H9 (cell line): ENCODE data around the gene BEND5. TPM values are rescaled to one million over a fixed set of nuclear protein-coding genes. Genes with fewer than 3 reads are reported as not detected.

Experiments
- DNase-seq: peaks from one replicate; pipeline ENCODE4 v3.0.0-alpha.2; 2017
- H2AFZ ChIP-seq: one replicate; pipeline ENCODE4 v1.6.1; 2013; ENCODE audit warnings: mild to moderate bottlenecking, low read length, control low read depth, moderate library complexity
- H2AK5ac ChIP-seq: 2 replicates; pipeline ENCODE4 v1.6.1; 2013; ENCODE audit warnings: low read length, control low read depth, mixed read lengths; ENCODE audit not compliant: insufficient read length
- H2BK120ac ChIP-seq: one replicate; pipeline ENCODE4 v1.6.1; 2013; ENCODE audit warnings: low read depth, mild to moderate bottlenecking, low read length, control low read depth, inconsistent platforms; ENCODE audit not compliant: poor library complexity, severe bottlenecking
- H2BK12ac ChIP-seq: 2 replicates; pipeline ENCODE4 v1.6.1; 2013; ENCODE audit warnings: low read length, control low read depth, mixed read lengths, low read depth; ENCODE audit not compliant: insufficient read length
- H2BK15ac ChIP-seq: 2 replicates; pipeline ENCODE4 v1.6.1; 2013; ENCODE audit warnings: low read depth, low read length, control low read depth
- H2BK20ac ChIP-seq: one replicate; pipeline ENCODE4 v1.6.1; 2013; ENCODE audit warnings: low read depth, mild to moderate bottlenecking, low read length, control low read depth, inconsistent platforms; ENCODE audit not compliant: poor library complexity, severe bottlenecking
- H2BK5ac ChIP-seq: 2 replicates; pipeline ENCODE4 v1.6.1; 2013; ENCODE audit warnings: low read length, control low read depth, mixed read lengths; ENCODE audit not compliant: insufficient read length
- H3K14ac ChIP-seq: 2 replicates; pipeline ENCODE4 v1.6.1; 2013; ENCODE audit warnings: low read length, control low read depth; ENCODE audit not compliant: insufficient read depth
- H3K18ac ChIP-seq: 2 replicates; pipeline ENCODE4 v1.6.1; 2013; ENCODE audit warnings: low read depth, mild to moderate bottlenecking, mixed read lengths, low read length, control low read depth; ENCODE audit not compliant: insufficient read length
- H3K23ac ChIP-seq: 2 replicates; pipeline ENCODE4 v1.6.1; 2013; ENCODE audit warnings: low read length, control low read depth, mixed read lengths, low read depth; ENCODE audit not compliant: insufficient read length
- H3K23me2 ChIP-seq: 2 replicates; pipeline ENCODE4 v1.6.1; 2013; ENCODE audit warnings: low read depth, mild to moderate bottlenecking, mixed read lengths, low read length, control low read depth; ENCODE audit not compliant: insufficient read length, poor library complexity, severe bottlenecking
- H3K27ac ChIP-seq: 2 replicates; pipeline ENCODE4 v1.5.1; 2013; ENCODE audit warnings: low read length, control low read depth, mixed read lengths, low read depth; ENCODE audit not compliant: insufficient read length
- H3K27me3 ChIP-seq: 2 replicates; pipeline ENCODE4 v1.6.1; 2013; ENCODE audit warnings: low read length, control low read depth, inconsistent platforms; ENCODE audit not compliant: insufficient read depth
- H3K4ac ChIP-seq: 2 replicates; pipeline ENCODE4 v1.6.1; 2013; ENCODE audit warnings: low read depth, mild to moderate bottlenecking, control low read depth, inconsistent platforms, low read length, moderate library complexity
- H3K4me1 ChIP-seq: 2 replicates; pipeline ENCODE4 v1.6.1; 2013; ENCODE audit warnings: low read length, control low read depth, inconsistent platforms; ENCODE audit not compliant: insufficient read depth
- H3K4me2 ChIP-seq: 2 replicates; pipeline ENCODE4 v1.6.1; 2013; ENCODE audit warnings: low read length, control low read depth, mixed read lengths; ENCODE audit not compliant: insufficient read length, insufficient read depth
- H3K56ac ChIP-seq: 2 replicates; pipeline ENCODE4 v1.6.1; 2013; ENCODE audit warnings: low read depth, mild to moderate bottlenecking, mixed read lengths, low read length, control low read depth; ENCODE audit not compliant: insufficient read length
- H3K79me1 ChIP-seq: 2 replicates; pipeline ENCODE4 v1.6.1; 2013; ENCODE audit warnings: low read depth, mild to moderate bottlenecking, moderate library complexity, low read length, control low read depth, inconsistent platforms; ENCODE audit not compliant: insufficient read depth, poor library complexity, severe bottlenecking
- H3K79me2 ChIP-seq: 2 replicates; pipeline ENCODE4 v1.6.1; 2013; ENCODE audit warnings: low read length, control low read depth, inconsistent platforms; ENCODE audit not compliant: insufficient read depth
- H3K9ac ChIP-seq: 2 replicates; pipeline ENCODE4 v1.6.1; 2013; ENCODE audit warnings: low read length, control low read depth, mixed read lengths; ENCODE audit not compliant: insufficient read length; ENCODE audit errors: extremely low read depth
- H3K9me3 ChIP-seq: one replicate; pipeline ENCODE4 v1.6.1; 2013; ENCODE audit warnings: low read depth, low read length, inconsistent platforms; ENCODE audit not compliant: control insufficient read depth
- H3T11ph ChIP-seq: one replicate; pipeline ENCODE4 v1.6.1; 2013; ENCODE audit warnings: mild to moderate bottlenecking, low read length, control low read depth, inconsistent platforms
- H4K20me1 ChIP-seq: one replicate; pipeline ENCODE4 v1.6.1; 2013; ENCODE audit not compliant: control insufficient read depth, insufficient read length, insufficient read depth
- H4K5ac ChIP-seq: 2 replicates; pipeline ENCODE4 v1.6.1; 2013; ENCODE audit warnings: low read depth, mild to moderate bottlenecking, mixed read lengths, low read length, control low read depth; ENCODE audit not compliant: insufficient read length
- H4K8ac ChIP-seq: replicated peaks from 2 replicates; pipeline ENCODE4 v1.6.1; 2013; ENCODE audit warnings: low read length, control low read depth, mixed read lengths, low read depth; ENCODE audit not compliant: insufficient read length
- H4K91ac ChIP-seq: 2 replicates; pipeline ENCODE4 v1.6.1; 2013; ENCODE audit warnings: low read depth, mild to moderate bottlenecking, moderate library complexity, mixed read lengths, low read length, control low read depth; ENCODE audit not compliant: insufficient read length
- H3K27ac Mint-ChIP-seq, 3 experiments: 2 replicates in 2 of 3; 3 replicates in 1 of 3; pipeline ENCODE4 v1.8.0; 2020 to 2021; ENCODE audit warnings: mixed read lengths in 3 of 3, mild to moderate bottlenecking in 1 of 3, moderate library complexity in 1 of 3
- H3K27me3 Mint-ChIP-seq: 2 replicates; pipeline ENCODE4 v1.8.0; 2021; ENCODE audit warnings: low read depth, mild to moderate bottlenecking, moderate library complexity, mixed read lengths
- H3K36me3 Mint-ChIP-seq, 3 experiments: 2 replicates in 2 of 3; 3 replicates in 1 of 3; pipeline ENCODE4 v1.8.0; 2020 to 2021; ENCODE audit warnings: low read depth in 3 of 3, mixed read lengths in 3 of 3; ENCODE audit not compliant: insufficient read depth in 1 of 3
- H3K4me1 Mint-ChIP-seq, 2 experiments: 2 replicates each; pipeline ENCODE4 v1.8.0; 2020; ENCODE audit warnings: mixed read lengths in 2 of 2
- H3K4me3 Mint-ChIP-seq, 2 experiments: 2 replicates in 1 of 2; 3 replicates in 1 of 2; pipeline ENCODE4 v1.8.0; 2020 to 2021; ENCODE audit warnings: mild to moderate bottlenecking in 2 of 2, mixed read lengths in 2 of 2, moderate library complexity in 1 of 2
- H3K9me3 Mint-ChIP-seq, 2 experiments: 2 replicates in 1 of 2; 3 replicates in 1 of 2; pipeline ENCODE4 v1.8.0; 2020; ENCODE audit warnings: mild to moderate bottlenecking in 2 of 2, mixed read lengths in 2 of 2, moderate library complexity in 1 of 2
- CTCF ChIP-seq: fragments of 200-600 bp; sonication (generic); conservative IDR thresholded peaks from 3 replicates; pipeline ENCODE4 v1.8.0; 2021; ENCODE audit warnings: antibody characterized with exemption, mild to moderate bottlenecking
- WGBS: extraction: QIAGEN DNeasy Blood & Tissue Kit; methylation state at CpG from one replicate; pipeline ENCODE4 v1.1.7; 2013; ENCODE audit warnings: missing lambda C conversion rate, low lambda C conversion rate, mixed read lengths; ENCODE audit not compliant: insufficient read length; ENCODE audit errors: extremely low coverage; 5-methylcytosine and 5-hydroxymethylcytosine counted together
- total RNA-seq: library from RNA; stranded (reverse); gene quantifications from 2 replicates; pipeline ENCODE4 v1.2.1, GENCODE V29; 2021

BEND5 gene
- total RNA-seq, 1 experiment from 2014 or later: 4.8 TPM

GRCh38 chr1:48693180-48693579, 83.5 kb downstream of the BEND5 start:
- Histone ChIP-seq H3K9ac (no peak overlapping the region), H3K9me3 (no peaks in the 10 kb centered on the region), H2AFZ (no peak overlapping the region), H3K27me3 (no peaks in the 10 kb centered on the region), H3K79me2 (no peaks in the 10 kb centered on the region), H3K4me2 (no peak overlapping the region), H4K91ac (no peak overlapping the region), H2BK5ac (no peak overlapping the region), H3K4ac (no peak overlapping the region), H3K23me2 (no peaks in the 10 kb centered on the region), H3K14ac (no peak overlapping the region; the same call in 1 of the 2 replicates), H2BK120ac (no peak overlapping the region), H4K5ac (no peak overlapping the region), H3K4me1 (no peaks in the 10 kb centered on the region), H2AK5ac (no peak overlapping the region), H4K8ac (no peak overlapping the region), H2BK20ac (no peak overlapping the region), H2BK15ac (no peak overlapping the region), H2BK12ac (no peak overlapping the region), H3T11ph (no peak overlapping the region), H3K79me1 (no peaks in the 10 kb centered on the region), H3K56ac (no peak overlapping the region), H3K23ac (no peak overlapping the region), H4K20me1 (no peaks in the 10 kb centered on the region), H3K18ac (no peak overlapping the region), H3K27ac (no peak overlapping the region)
- Mint-ChIP-seq H3K36me3 (no peaks in the 10 kb centered on the region), H3K27ac (no peak overlapping the region), H3K4me1 (peaks cover 2 to 9% of the 10 kb centered on the region in 2 experiments; a peak in 2 of 4 replicates), H3K4me3 (no peak overlapping the region), H3K27me3 (peaks cover 5% of the 10 kb centered on the region; the same call in 1 of the 2 replicates), H3K9me3 (no peaks in the 10 kb centered on the region; a peak in 1 of 5 replicates)
- no peak for TF ChIP-seq CTCF
- no CpG with 5 or more reads among the region's 11 CpGs for WGBS
- no peak for DNase-seq
